ENCODE measurements around the gene OPCML.

DNA sequence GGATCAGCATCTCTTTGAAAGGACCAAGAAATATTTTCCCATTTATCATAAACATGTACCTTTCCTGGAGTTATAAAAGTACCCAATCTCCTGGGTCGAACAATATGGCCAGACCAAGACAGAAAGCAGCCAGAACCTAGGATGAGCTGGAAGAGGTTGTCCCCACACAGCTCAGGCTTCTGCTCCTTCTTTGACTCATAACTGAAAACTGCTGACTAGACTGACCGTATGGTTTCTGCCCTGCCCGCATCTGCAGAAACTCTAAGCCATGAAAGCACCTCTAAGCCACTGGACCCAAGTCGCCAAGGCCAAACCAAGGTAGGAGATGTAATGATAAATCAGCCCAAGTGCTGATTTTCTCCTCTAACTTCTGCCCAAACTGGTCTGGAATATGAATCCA lies 129.8 kb downstream of the OPCML start:
- TF ChIP-seq EZH2 (IDR thresholded peaks at IDR 0.05; ENCODE audit: borderline replicate concordance, insufficient read depth, low read depth, low read length, poor library complexity, severe bottlenecking) = no peak
- TF ChIP-seq, protein P1, sequence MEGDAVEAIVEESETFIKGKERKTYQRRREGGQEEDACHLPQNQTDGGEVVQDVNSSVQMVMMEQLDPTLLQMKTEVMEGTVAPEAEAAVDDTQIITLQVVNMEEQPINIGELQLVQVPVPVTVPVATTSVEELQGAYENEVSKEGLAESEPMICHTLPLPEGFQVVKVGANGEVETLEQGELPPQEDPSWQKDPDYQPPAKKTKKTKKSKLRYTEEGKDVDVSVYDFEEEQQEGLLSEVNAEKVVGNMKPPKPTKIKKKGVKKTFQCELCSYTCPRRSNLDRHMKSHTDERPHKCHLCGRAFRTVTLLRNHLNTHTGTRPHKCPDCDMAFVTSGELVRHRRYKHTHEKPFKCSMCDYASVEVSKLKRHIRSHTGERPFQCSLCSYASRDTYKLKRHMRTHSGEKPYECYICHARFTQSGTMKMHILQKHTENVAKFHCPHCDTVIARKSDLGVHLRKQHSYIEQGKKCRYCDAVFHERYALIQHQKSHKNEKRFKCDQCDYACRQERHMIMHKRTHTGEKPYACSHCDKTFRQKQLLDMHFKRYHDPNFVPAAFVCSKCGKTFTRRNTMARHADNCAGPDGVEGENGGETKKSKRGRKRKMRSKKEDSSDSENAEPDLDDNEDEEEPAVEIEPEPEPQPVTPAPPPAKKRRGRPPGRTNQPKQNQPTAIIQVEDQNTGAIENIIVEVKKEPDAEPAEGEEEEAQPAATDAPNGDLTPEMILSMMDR (IDR thresholded peaks at IDR 0.05) = no peak
